Endodermal cell (in vitro differentiated cells): ENCODE results near the gene QARS1. TPM values are rescaled to one million over a fixed set of nuclear protein-coding genes. Genes with fewer than 3 reads are reported as not detected.

Experiments
- DNase-seq: peaks from one replicate; pipeline ENCODE4 v3.0.0-alpha.2; 2017
- H3K27ac ChIP-seq: 2 replicates; pipeline ENCODE4 v1.5.1; 2013; ENCODE audit warnings: mild to moderate bottlenecking, low read depth, low read length, moderate library complexity
- H3K27me3 ChIP-seq: 2 replicates; pipeline ENCODE4 v1.6.1; 2013; ENCODE audit warnings: mild to moderate bottlenecking, low read length, moderate library complexity; ENCODE audit not compliant: insufficient read depth, control insufficient read depth, poor library complexity, severe bottlenecking
- H3K36me3 ChIP-seq: 2 replicates; pipeline ENCODE4 v1.7.0; 2013; ENCODE audit warnings: mild to moderate bottlenecking, low read length, moderate library complexity; ENCODE audit not compliant: control insufficient read depth, insufficient read depth
- H3K4me1 ChIP-seq: one replicate; pipeline ENCODE4 v1.7.0; 2013; ENCODE audit warnings: low read length; ENCODE audit not compliant: control insufficient read depth, insufficient read depth
- H3K4me3 ChIP-seq: 2 replicates; pipeline ENCODE4 v1.5.1; 2013; ENCODE audit warnings: mild to moderate bottlenecking, low read length, moderate library complexity
- H3K9ac ChIP-seq: 2 replicates; pipeline ENCODE4 v1.6.1; 2013; ENCODE audit warnings: mild to moderate bottlenecking, low read length, moderate library complexity; ENCODE audit not compliant: poor library complexity, severe bottlenecking; ENCODE audit errors: extremely low read depth
- H3K9me3 ChIP-seq: 2 replicates; pipeline ENCODE4 v1.6.1; 2013; ENCODE audit warnings: mild to moderate bottlenecking, low read length, moderate library complexity; ENCODE audit not compliant: control insufficient read depth
- H3K27ac Mint-ChIP-seq: 2 replicates; pipeline ENCODE4 v1.8.0; 2020; ENCODE audit warnings: mixed read lengths
- H3K27me3 Mint-ChIP-seq: 2 replicates; pipeline ENCODE4 v1.8.0; 2021; ENCODE audit warnings: mild to moderate bottlenecking, mixed read lengths; ENCODE audit not compliant: insufficient read depth
- H3K36me3 Mint-ChIP-seq: 2 replicates; pipeline ENCODE4 v1.8.0; 2020; ENCODE audit warnings: low read depth, mixed read lengths
- H3K4me1 Mint-ChIP-seq: 2 replicates; pipeline ENCODE4 v1.8.0; 2020; ENCODE audit warnings: mixed read lengths
- H3K4me3 Mint-ChIP-seq: 2 replicates; pipeline ENCODE4 v1.8.0; 2020; ENCODE audit warnings: mild to moderate bottlenecking, moderate library complexity, mixed read lengths
- H3K9me3 Mint-ChIP-seq: 2 replicates; pipeline ENCODE4 v1.8.0; 2020; ENCODE audit warnings: mild to moderate bottlenecking, mixed read lengths
- CTCF ChIP-seq: fragments of 200-600 bp; sonication (generic); conservative IDR thresholded peaks from 2 replicates; pipeline ENCODE4 v1.5.0; 2021; ENCODE audit warnings: antibody characterized with exemption, mild to moderate bottlenecking
- WGBS, 2 experiments: methylation state at CpG; one replicate each; pipeline versions ENCODE4 v1.1.5 to v1.1.7; 2013; ENCODE audit warnings: missing lambda C conversion rate in 2 of 2, mixed read lengths in 1 of 2; ENCODE audit not compliant: insufficient coverage in 1 of 2, insufficient read length in 1 of 2; 5-methylcytosine and 5-hydroxymethylcytosine counted together
- total RNA-seq, 2 donors: library from RNA; stranded (reverse); fragmentation: NEBNext Ultra II Directional in 1 of 2; extraction: Animal tissue kit (Norgen Biotek cat#: 25700) in 1 of 2; gene quantifications; 2 replicates in 1 of 2; 3 replicates in 1 of 2; pipeline ENCODE4 v1.2.1, GENCODE V29; 2021

QARS1 gene
- total RNA-seq, 2 donors from 2014 or later: 314 to 358 TPM

- peak overlapping the region; percentile 91 for H3K4me3 ChIP-seq
- no peak for DNase-seq
- TF ChIP-seq CTCF: no peak
- Mint-ChIP-seq H3K4me3 (peak overlapping the region; percentile 78), H3K27me3 (no peaks in the 10 kb centered on the region), H3K27ac (no peak overlapping the region), H3K36me3 (peaks cover 3% of the 10 kb centered on the region), H3K4me1 (no peaks in the 10 kb centered on the region), H3K9me3 (no peaks in the 10 kb centered on the region)
- peaks cover 5% of the 10 kb centered on the region for H3K4me1 ChIP-seq
- H3K27me3 ChIP-seq: no peaks in the 10 kb centered on the region
- H3K36me3 ChIP-seq: peaks cover 7% of the 10 kb centered on the region
- peak overlapping the region; percentile 50 for H3K9ac ChIP-seq
- H3K9me3 ChIP-seq: no peaks in the 10 kb centered on the region
- H3K27ac ChIP-seq: peak overlapping the region; percentile 42
- WGBS, 2 experiments: 69 to 96% methylated on average over 4 to 9 of the region's 9 CpGs
These were observed 27.5 kb upstream of the QARS1 start for GRCh38 chr3:49132073-49132436.

- TF ChIP-seq CTCF: no peak
- Mint-ChIP-seq H3K36me3 (peaks cover 3% of the 10 kb centered on the region), H3K27me3 (no peaks in the 10 kb centered on the region), H3K4me1 (no peaks in the 10 kb centered on the region), H3K27ac (no peak overlapping the region), H3K9me3 (no peaks in the 10 kb centered on the region), H3K4me3 (peak overlapping the region; percentile 78)
- Histone ChIP-seq H3K9ac (no peak overlapping the region), H3K4me1 (peaks cover 5% of the 10 kb centered on the region), H3K9me3 (no peaks in the 10 kb centered on the region), H3K36me3 (peaks cover 7% of the 10 kb centered on the region), H3K4me3 (peak overlapping the region; percentile 91), H3K27me3 (no peaks in the 10 kb centered on the region), H3K27ac (no peak overlapping the region)
- WGBS, 2 experiments: 98 to 100% methylated on average over 4 to 6 of the region's 6 CpGs
- no peak for DNase-seq
These were observed 27.0 kb upstream of the QARS1 start for GRCh38 chr3:49131576-49131975.

GRCh38 chr3:49131040-49131439, 26.5 kb upstream of the QARS1 start:
- no peaks in the 10 kb centered on the region for H3K27me3 ChIP-seq
- Mint-ChIP-seq H3K4me1 (no peaks in the 10 kb centered on the region), H3K36me3 (peaks cover 3% of the 10 kb centered on the region), H3K27me3 (no peaks in the 10 kb centered on the region), H3K9me3 (no peaks in the 10 kb centered on the region), H3K4me3 (peak overlapping the region; percentile 78), H3K27ac (no peak overlapping the region)
- no peak overlapping the region for H3K9ac ChIP-seq
- peaks cover 7% of the 10 kb centered on the region for H3K36me3 ChIP-seq
- H3K27ac ChIP-seq: no peak overlapping the region
- no peaks in the 10 kb centered on the region for H3K9me3 ChIP-seq
- H3K4me3 ChIP-seq: no peak overlapping the region
- 92 to 93% methylated on average over 8 to 12 of the region's 12 CpGs for WGBS, 2 experiments
- H3K4me1 ChIP-seq: peaks cover 5% of the 10 kb centered on the region
- DNase-seq: no peak
- no peak for TF ChIP-seq CTCF
